ENCODE data around the gene MARF1.
A peak's percentile ranks its signal among the peaks of the same experiment; 100 is the strongest.

MARF1 gene

GRCh38 chr16:15643946-15644250 is 944 bp upstream of the MARF1 start:
- peak overlapping the region; percentile 87 to 94 (median 91) for H3K4me3 Mint-ChIP-seq
- H3K27me3 Mint-ChIP-seq (ENCODE audit: low read depth), result no peaks in the 10 kb centered on the region
- H3K9me3 Mint-ChIP-seq, result no peaks in the 10 kb centered on the region
- peak in 1 of 3 experiments; percentile 4 for TF ChIP-seq CTCF (IDR thresholded peaks at IDR 0.05; ENCODE audit: unreplicated experiment in 3 of 3)
- H3K4me1 Mint-ChIP-seq, result peaks cover 26% of the 10 kb centered on the region
- peaks cover 12% of the 10 kb centered on the region for H3K36me3 Mint-ChIP-seq (ENCODE audit: low read depth)
- peak overlapping the region; percentile 97 to 99 (median 98) for H3K27ac Mint-ChIP-seq

GRCh38 chr16:15642557-15643047 is 352 bp downstream of the MARF1 start:
- H3K27ac Mint-ChIP-seq, result peak overlapping the region; percentile 97 to 99 (median 98)
- peak overlapping the region; percentile 87 to 94 (median 91) for H3K4me3 Mint-ChIP-seq
- H3K9me3 Mint-ChIP-seq, result no peaks in the 10 kb centered on the region
- peak in 2 of 3 experiments; percentile 28 to 53 for TF ChIP-seq CTCF (IDR thresholded peaks at IDR 0.05; ENCODE audit: unreplicated experiment in 3 of 3)
- H3K36me3 Mint-ChIP-seq (ENCODE audit: low read depth), result peaks cover 22% of the 10 kb centered on the region
- H3K27me3 Mint-ChIP-seq (ENCODE audit: low read depth), result no peaks in the 10 kb centered on the region
- H3K4me1 Mint-ChIP-seq, result peaks cover 26% of the 10 kb centered on the region

- peaks cover 29% of the 10 kb centered on the region for H3K36me3 Mint-ChIP-seq (ENCODE audit: low read depth)
- TF ChIP-seq CTCF (IDR thresholded peaks at IDR 0.05; ENCODE audit: unreplicated experiment in 3 of 3), result no peak
- H3K9me3 Mint-ChIP-seq, result no peaks in the 10 kb centered on the region
- no peaks in the 10 kb centered on the region for H3K27me3 Mint-ChIP-seq (ENCODE audit: low read depth)
- peak overlapping the region; percentile 87 to 94 (median 91) for H3K4me3 Mint-ChIP-seq
- H3K4me1 Mint-ChIP-seq, result peaks cover 26% of the 10 kb centered on the region
- H3K27ac Mint-ChIP-seq, result peak overlapping the region; percentile 97 to 99 (median 98)
Measured at GRCh38 chr16:15641753-15642556, 999 bp downstream of the MARF1 start.

- peak overlapping the region; percentile 87 to 94 (median 91) for H3K4me3 Mint-ChIP-seq
- H3K4me1 Mint-ChIP-seq, result peaks cover 26% of the 10 kb centered on the region
- no peaks in the 10 kb centered on the region for H3K27me3 Mint-ChIP-seq (ENCODE audit: low read depth)
- H3K27ac Mint-ChIP-seq, result peak overlapping the region; percentile 43 to 97 (median 69)
- TF ChIP-seq CTCF (IDR thresholded peaks at IDR 0.05; ENCODE audit: unreplicated experiment in 3 of 3), result no peak
- H3K36me3 Mint-ChIP-seq (ENCODE audit: low read depth), result peaks cover 39% of the 10 kb centered on the region
- no peaks in the 10 kb centered on the region for H3K9me3 Mint-ChIP-seq
Measured at GRCh38 chr16:15640966-15641365, 2.0 kb downstream of the MARF1 start.

GRCh38 chr16:15639061-15639568 is 3.8 kb downstream of the MARF1 start:
- H3K27me3 Mint-ChIP-seq (ENCODE audit: low read depth), result no peaks in the 10 kb centered on the region
- H3K4me3 Mint-ChIP-seq, result no peak overlapping the region

More at GRCh38 chr16:15639061-15639568, 3.8 kb downstream of the MARF1 start:
- no peak overlapping the region for H3K27ac Mint-ChIP-seq
- H3K4me1 Mint-ChIP-seq, result peaks cover 26% of the 10 kb centered on the region
- H3K36me3 Mint-ChIP-seq (ENCODE audit: low read depth), result peaks cover 55% of the 10 kb centered on the region
- H3K9me3 Mint-ChIP-seq, result no peaks in the 10 kb centered on the region
- no peak for TF ChIP-seq CTCF (IDR thresholded peaks at IDR 0.05; ENCODE audit: unreplicated experiment in 3 of 3)
